Measurements from ENCODE around the gene TACR1. TPM values are rescaled to one million over a fixed set of nuclear protein-coding genes. Genes with fewer than 3 reads are reported as not detected.

Gene TACR1
- total and polyA plus RNA-seq, 8 donors = 0.14 to 3.5 (median 0.49) TPM; not detected in 4

GRCh38 chr2:75180476-75180875 is 18.8 kb downstream of the TACR1 start:
- intact Hi-C loops (cut with DNase I; ENCODE audit: low total_unique reads) = no loop called here
- H3K27me3 ChIP-seq = no peaks in the 10 kb centered on the region
- no peak overlapping the region for H3K27ac ChIP-seq
- DNase-seq = no peak
- TF ChIP-seq POLR2A (IDR thresholded peaks at IDR 0.05) = no peak
- TF ChIP-seq EP300 (IDR thresholded peaks at IDR 0.05) = no peak
- TF ChIP-seq CTCF (IDR thresholded peaks at IDR 0.05) = no peak
- no peak for TF ChIP-seq POLR2AphosphoS5 (IDR thresholded peaks at IDR 0.05)
- H3K4me1 ChIP-seq = no peaks in the 10 kb centered on the region
- H3K36me3 ChIP-seq = no peaks in the 10 kb centered on the region
- no peaks in the 10 kb centered on the region for H3K9me3 ChIP-seq
- no peak overlapping the region for H3K4me3 ChIP-seq

DNA sequence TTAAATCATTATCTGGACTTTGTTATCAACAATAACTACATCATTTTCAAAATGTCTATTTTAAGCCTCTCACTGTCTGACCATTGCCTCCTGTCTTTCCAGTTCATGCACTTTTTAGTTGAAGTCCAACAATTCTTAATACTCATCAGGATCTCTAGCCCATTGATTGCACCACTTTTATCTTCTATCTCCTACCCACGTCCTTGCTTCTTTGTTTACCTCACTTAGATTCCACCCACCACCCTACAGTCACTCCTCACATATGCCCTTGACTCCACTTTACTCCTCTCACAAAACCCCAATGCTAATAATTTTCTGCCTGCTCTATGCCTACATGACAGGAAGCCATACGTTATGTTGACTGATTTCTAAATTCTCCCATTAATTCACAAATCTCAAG is 21.9 kb downstream of the TACR1 start:
- DNase-seq = no peak
- no peaks in the 10 kb centered on the region for H3K9me3 ChIP-seq
- H3K4me1 ChIP-seq = no peaks in the 10 kb centered on the region
- no peaks in the 10 kb centered on the region for H3K27me3 ChIP-seq
- H3K27ac ChIP-seq = no peak overlapping the region
- intact Hi-C loops (cut with DNase I; ENCODE audit: low total_unique reads) = no loop called here
- 60 to 66% (median 62%) methylated on average over 2 of the region's 2 CpGs for WGBS, 5 donors
- no peaks in the 10 kb centered on the region for H3K36me3 ChIP-seq
- TF ChIP-seq POLR2AphosphoS5 (IDR thresholded peaks at IDR 0.05) (no peak), CTCF (IDR thresholded peaks at IDR 0.05) (no peak), POLR2A (IDR thresholded peaks at IDR 0.05) (no peak), EP300 (IDR thresholded peaks at IDR 0.05) (no peak)
- no peak overlapping the region for H3K4me3 ChIP-seq

GRCh38 chr2:75175456-75175855 is 23.9 kb downstream of the TACR1 start:
- intact Hi-C loops (cut with DNase I; ENCODE audit: low total_unique reads) = no loop called here
- Histone ChIP-seq H3K27ac (no peak overlapping the region), H3K4me3 (no peak overlapping the region), H3K9me3 (no peaks in the 10 kb centered on the region), H3K36me3 (no peaks in the 10 kb centered on the region), H3K4me1 (no peaks in the 10 kb centered on the region), H3K27me3 (no peaks in the 10 kb centered on the region)
- 46 to 56% (median 51%) methylated on average over 3 of the region's 3 CpGs for WGBS, 5 donors
- DNase-seq = no peak
- TF ChIP-seq EP300 (IDR thresholded peaks at IDR 0.05) (no peak), POLR2A (IDR thresholded peaks at IDR 0.05) (no peak), POLR2AphosphoS5 (IDR thresholded peaks at IDR 0.05) (no peak), CTCF (IDR thresholded peaks at IDR 0.05) (no peak)

GRCh38 chr2:75174981-75175380 is 24.3 kb downstream of the TACR1 start:
- no peak for TF ChIP-seq POLR2AphosphoS5 (IDR thresholded peaks at IDR 0.05)
- no peak for TF ChIP-seq CTCF (IDR thresholded peaks at IDR 0.05)
- TF ChIP-seq EP300 (IDR thresholded peaks at IDR 0.05) = no peak
- TF ChIP-seq POLR2A (IDR thresholded peaks at IDR 0.05) = no peak
- intact Hi-C loops (cut with DNase I; ENCODE audit: low total_unique reads) = no loop called here
- H3K36me3 ChIP-seq = no peaks in the 10 kb centered on the region
- DNase-seq = no peak
- no peak overlapping the region for H3K27ac ChIP-seq
- no peak overlapping the region for H3K4me3 ChIP-seq
- WGBS, 5 donors = 88 to 93% (median 91%) methylated on average over 2 of the region's 2 CpGs
- no peaks in the 10 kb centered on the region for H3K9me3 ChIP-seq
- H3K27me3 ChIP-seq = no peaks in the 10 kb centered on the region
- H3K4me1 ChIP-seq = no peaks in the 10 kb centered on the region
